ENCODE measurements around the gene SDHC.
"Not testable (repeated sequence)": the region's sequence is repeated elsewhere in the genome, so short reads cannot be mapped to it uniquely, and the experiment has no call there.

The SDHC gene

DNA sequence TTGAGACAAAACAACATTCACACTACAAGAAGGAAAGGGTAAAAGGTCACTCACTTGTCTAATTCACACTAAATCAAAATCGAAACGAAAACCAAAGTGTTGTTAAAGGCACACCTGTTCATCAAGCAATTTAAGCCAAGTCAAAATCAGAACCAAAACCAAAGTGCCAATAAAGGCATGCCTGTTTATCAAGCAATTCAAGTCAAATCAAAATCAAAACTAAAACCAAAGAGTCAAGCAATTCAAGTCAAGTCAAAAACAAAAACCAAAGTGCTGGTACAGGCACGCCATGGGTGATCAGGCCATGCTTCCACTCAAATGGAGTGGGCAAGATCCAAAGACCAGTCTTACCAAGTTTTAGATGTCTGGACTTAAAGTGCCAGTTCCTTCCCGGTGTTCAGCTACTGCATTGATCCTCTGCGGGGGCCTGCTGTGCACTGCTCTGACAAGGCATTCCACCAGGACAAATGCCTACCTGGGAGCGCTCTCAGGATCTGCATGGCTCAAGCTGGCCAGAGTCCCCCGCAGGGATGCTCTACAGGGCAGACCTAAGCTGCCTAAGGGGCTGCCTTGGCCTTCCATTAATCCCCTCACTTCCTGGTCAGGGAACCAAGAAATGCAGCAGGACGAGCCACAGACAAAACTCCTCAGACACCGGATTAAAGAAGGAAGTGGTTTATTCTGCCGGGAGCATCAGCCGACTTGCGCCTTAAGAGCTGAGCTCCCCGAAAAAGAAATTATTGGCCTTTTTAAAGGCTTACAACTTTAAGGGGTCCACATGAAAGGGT is 95.9 kb downstream of the SDHC start:
- H3K4me1 Mint-ChIP-seq (ENCODE audit: low read depth): peaks cover 19% of the 10 kb centered on the region
- H3K4me3 Mint-ChIP-seq: peak overlapping the region; percentile 1
- not testable (repeated sequence) for H3K27me3 Mint-ChIP-seq; H3K9me3 Mint-ChIP-seq; H3K36me3 Mint-ChIP-seq (ENCODE audit: low read depth)
- H3K27ac Mint-ChIP-seq: peak overlapping the region; percentile 62

GRCh38 chr1:161410636-161410970 is 96.4 kb downstream of the SDHC start:
- H3K4me3 Mint-ChIP-seq; H3K27ac Mint-ChIP-seq; H3K9me3 Mint-ChIP-seq; H3K36me3 Mint-ChIP-seq (ENCODE audit: low read depth); H3K27me3 Mint-ChIP-seq: not testable (repeated sequence)
- peaks cover 19% of the 10 kb centered on the region for H3K4me1 Mint-ChIP-seq (ENCODE audit: low read depth)

Measured in stimulated activated naive CD8-positive, alpha-beta T cell treated with anti-CD3 and anti-CD28 coated beads, Interleukin-15, Interleukin-2, amounts not matched to agents 100 ng/mL and 50 ng/mL, for 24 hours (primary cell).